HG02885 (cell line): Measurements from ENCODE around the gene ATRIP.
A peak's percentile ranks its signal among the peaks of the same experiment; 100 is the strongest.
"Not testable (repeated sequence)": the region's sequence is repeated elsewhere in the genome, so short reads cannot be mapped to it uniquely, and the experiment has no call there.

Experiments used
- ATAC-seq: cut with Tn5 transposase; IDR thresholded peaks from one replicate; pipeline ENCODE4 v1.9.1; 2021; ENCODE audit warnings: mild to moderate bottlenecking; ENCODE audit not compliant: unreplicated experiment, poor library complexity

Gene ATRIP

DNA sequence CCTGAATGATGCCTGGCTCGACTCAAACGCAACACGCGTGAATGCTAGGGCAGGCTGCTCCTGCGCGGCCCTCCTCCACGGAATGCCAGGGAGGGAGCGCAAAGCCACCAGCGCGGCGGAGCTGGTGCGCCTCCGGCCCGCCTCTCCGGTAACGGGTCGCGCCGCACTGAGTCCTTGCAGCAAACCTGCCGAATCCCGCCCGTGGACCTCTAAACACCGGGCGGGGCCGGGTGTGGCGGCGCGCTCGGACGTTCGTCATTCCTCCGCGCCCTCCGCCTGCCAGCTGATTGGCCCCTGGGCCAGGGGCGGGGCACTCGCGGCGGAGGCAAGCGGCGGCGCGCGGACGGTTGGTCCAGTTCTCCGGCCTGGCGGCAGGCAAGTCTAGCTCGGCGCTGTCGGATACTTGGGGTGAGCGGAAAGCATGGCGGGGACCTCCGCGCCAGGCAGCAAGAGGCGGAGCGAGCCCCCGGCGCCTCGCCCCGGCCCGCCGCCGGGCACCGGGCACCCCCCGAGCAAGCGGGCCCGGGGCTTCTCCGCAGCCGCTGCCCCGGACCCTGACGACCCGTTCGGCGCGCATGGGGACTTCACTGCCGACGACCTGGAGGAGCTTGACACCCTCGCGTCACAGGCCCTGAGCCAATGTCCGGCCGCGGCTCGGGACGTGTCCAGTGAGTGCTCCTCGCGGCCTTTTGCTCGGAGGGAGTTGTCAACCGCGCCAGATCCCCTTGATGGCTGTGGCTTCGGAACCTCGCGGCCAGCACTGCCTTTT, at the start of gene ATRIP:
ATRIP (plus strand) TSS at position 313 of the 769 bp plus-strand sequence; CDS start at position 422, 109 bp downstream.
- peak; percentile 92 for ATAC-seq

DNA sequence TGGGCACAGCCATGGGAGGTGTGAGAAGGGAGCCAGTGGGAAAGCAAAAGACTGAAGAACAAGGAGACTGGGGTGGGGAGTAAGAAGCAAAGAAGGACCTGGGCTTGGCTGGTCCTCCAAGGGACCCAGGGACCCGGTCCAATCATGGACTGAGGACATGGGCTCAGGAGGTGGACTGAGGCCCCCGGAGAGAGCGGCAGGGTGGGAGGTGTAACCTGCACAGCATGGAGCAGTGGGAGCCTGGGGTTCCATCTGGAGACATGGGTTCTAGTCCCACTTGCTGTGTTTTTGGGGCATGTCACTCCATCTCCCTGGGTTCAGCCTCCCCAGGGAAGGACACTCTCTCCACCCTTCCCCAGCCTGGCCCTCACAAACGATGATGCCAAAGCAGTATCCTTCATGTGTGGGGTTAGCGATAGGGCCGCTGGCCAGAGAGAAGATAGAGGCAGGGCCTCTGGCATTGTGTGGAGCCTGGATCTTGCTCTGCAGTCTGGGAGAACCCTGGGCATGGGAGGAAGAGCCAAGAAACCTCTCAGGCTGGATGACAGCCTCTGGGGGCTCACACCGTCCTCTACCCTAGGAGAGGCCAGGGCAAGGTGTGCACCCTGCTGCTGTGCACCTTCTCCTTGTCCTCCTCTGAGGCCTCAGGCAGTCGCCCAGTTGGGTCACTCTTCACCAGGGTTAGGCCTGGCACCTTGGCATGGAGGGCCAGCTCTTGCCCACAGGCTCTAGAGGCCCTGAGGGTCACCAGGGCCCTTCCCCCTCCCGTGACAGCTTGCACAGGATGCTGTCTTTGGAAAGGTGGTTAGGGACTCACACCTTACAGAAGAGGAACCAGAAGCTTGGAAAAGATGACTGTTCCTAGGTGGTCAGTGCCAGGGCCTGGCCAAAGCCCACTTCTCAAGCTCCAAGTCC, 48.5 kb upstream of the ATRIP start:
- no peak for ATAC-seq

DNA sequence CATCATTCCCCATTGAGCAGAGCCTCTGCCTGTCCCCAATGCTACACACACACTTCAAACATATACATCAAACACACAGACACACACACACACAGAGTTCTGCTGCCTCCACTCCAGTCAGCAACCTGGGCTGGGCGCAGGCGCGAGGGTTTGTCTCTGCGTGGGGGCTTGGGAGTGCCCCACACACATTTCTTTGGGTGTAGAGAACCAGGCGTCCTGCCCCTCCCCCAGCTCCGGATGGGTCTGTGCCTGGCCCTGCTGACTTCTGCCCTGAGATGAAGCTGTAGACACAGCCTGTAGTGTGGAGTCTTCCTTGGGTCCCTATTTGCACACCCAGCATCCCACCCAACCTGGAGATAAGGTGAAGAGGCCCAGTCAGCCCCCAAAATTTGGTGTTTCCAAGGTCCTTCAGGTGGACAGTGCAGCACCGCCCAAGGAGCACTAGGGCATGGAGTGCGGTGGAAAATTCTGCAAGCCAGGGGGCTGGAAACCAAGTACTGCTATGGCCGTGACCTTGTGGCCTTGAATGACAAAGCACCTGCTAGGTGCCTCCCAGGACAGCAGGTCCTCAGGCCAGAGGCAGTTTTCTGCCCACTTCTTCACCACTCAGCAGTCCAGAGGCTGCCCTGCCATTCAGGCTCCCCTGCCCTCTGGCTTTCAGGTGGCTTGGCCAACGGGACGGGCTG, 47.7 kb upstream of the ATRIP start:
- no peak for ATAC-seq

DNA sequence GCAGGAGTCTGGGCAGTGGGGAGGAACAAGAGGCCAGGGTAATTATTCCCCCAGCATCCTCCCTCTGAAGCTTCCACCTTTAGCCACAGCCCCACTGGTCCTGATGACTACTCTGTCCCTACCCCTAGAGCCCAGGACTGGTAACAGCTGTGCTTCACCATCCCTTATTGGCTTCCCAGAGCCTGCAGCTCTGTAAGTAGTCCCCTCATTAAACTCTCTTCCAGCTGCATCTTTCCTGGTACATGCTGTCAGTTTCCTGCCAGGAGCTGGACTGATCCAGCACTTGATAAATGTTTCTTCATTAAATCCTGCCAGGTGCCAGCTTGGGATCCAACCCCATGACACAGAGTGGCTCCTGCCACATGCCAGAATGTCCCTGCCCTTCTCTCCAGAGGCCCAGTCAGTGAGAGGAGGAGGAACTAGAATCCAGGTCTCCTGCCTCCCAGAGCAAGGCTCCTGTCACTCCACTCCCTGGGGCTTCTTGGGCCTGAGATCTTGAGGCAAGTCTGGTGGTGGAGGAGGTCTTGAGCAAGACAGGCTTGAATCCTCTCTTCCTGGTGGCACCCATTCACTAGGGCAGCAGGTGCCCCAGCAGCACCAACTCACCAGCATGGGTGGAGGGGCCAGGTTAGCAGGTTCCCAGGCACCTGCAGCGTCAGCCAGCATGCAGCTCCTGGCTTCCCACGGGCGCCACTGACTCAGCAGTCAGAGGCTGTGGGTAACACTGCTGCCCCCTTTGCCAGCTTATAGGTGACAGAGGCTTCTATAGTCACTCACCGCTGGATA, 47.0 kb upstream of the ATRIP start:
- ATAC-seq = no peak

DNA sequence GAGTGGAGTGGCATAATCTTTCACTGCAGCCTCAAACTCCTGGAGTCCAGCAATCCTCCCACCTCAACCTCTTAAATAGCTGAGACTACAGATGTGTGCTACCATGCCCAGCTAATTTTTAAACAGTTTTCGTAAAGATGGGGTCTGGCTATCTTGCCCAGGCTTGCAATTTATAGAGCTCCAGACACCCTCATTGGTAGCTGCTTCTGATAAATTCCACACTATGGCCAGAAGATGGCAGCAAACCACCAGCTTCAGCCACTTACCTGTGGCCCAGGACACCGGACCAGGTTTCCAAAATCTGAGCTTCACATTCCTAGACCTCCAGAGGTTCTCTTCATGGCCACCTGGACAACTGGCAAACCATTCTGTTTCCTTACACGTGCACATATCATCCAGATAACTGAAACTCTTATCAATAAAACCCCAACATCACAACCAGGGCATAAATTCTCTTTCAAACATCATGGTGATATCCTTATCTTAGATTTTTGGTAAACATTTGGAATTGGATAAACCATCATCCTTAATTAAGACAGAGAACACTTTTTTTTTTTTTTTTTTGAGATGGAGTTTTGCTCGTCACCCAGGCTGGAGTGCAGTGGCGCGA, 45.6 kb upstream of the ATRIP start:
- no peak for ATAC-seq

DNA sequence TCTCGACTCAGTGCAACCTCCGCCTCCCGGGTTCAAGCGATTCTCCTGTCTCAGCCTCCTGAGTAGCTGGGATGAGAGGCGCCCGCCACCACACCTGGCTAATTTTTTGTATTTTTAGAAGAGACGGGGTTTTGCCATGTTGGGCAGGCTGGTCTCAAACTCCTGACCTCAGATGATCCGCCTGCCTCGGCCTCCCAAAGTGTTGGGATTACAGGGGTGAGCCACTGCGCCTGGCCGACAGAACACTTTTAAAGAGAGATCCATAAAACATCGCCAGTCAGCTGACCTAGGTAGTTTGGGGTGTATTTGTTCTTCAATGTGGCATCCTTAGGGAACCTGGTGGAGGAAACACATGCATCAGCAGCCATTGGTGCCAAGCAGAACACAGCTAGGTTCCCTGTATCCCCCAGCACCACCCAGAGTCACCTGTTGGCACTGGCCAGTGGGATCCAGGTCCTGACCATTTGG, 45.1 kb upstream of the ATRIP start:
- ATAC-seq = not testable (repeated sequence)

DNA sequence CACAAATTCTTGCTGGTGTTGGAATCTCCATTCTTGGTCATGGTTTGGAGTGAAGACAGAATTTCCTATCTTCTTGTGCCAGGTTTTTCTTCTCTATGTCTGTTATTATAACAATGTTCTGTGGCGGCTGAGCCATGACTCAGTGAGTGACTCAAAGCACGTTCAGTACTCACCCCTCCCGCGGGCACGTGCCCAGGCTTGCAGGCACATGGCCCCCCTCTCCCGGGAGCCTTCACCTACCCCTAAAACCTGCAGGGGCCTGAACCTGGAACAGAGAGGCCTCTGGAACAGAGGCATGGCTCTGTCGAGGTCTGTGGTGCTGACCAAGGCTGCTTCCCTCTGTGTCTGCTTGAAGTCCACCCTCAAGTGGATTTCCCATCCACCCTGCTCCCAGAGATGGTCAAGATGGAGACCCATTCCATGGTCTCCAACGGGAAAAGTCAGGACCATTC, 44.2 kb upstream of the ATRIP start:
- no peak for ATAC-seq

DNA sequence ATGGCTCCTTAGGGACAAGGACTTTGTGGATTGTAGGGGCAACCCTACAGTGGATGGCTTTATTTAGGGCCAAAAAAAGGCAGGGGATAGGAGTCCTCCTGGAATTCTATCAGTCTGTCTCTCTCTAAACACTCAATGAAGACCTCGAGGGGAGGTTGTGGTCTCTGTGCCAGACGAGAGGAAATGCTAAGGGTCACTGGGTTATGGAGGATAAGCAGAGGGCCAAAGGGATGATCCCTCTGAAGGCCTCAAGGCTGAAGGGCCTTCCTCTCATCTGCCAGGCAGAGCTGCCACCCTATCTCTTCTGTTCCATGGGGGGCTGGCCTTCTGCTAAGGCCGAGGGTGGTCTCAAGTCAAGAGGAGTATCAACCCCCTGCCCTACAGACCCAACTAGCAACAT, 43.6 kb upstream of the ATRIP start:
- no peak for ATAC-seq

DNA sequence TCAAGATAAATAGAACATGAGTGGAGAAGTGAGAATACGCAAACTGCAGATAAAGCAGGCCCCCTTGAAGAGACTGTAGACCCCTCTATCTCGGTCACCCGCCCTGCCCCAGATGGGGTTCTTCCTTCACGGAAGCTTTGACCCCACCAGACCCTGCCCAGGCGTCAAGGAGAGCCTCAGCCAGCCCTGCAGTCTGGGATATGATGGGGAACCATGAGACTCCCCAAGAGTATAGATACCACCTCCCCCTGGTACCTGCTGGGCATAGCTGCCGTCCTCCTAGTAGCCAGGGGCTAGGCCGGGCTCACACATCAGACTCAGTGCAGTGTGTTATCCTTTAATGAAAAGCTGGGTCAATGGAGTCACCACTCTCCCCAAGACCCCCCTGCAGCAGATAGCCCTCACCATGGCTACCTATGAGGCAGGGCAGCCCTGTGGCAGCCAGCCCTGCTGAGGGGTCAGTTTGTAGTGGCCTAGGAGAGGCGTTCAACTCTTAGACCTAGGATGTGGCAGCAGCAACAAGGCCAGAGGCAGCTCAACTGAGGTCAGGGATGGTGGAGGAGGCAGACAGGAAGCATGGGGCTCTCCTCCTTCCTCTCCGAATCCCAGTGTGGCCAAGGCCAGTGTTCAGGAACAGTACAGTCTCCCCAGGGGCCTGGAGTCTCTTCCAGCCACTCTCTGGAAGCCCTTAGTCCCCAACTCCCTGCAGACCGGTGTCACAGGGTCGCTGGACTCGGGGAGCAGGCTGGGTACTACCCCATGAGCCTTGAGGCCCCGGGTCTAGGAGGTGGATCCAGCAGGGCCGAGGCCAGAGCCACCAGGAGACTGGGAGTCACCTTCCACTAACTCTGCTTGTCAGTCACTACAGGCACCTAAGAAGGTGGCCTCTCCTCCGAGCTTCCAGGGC, 42.8 kb upstream of the ATRIP start:
- ATAC-seq = no peak

DNA sequence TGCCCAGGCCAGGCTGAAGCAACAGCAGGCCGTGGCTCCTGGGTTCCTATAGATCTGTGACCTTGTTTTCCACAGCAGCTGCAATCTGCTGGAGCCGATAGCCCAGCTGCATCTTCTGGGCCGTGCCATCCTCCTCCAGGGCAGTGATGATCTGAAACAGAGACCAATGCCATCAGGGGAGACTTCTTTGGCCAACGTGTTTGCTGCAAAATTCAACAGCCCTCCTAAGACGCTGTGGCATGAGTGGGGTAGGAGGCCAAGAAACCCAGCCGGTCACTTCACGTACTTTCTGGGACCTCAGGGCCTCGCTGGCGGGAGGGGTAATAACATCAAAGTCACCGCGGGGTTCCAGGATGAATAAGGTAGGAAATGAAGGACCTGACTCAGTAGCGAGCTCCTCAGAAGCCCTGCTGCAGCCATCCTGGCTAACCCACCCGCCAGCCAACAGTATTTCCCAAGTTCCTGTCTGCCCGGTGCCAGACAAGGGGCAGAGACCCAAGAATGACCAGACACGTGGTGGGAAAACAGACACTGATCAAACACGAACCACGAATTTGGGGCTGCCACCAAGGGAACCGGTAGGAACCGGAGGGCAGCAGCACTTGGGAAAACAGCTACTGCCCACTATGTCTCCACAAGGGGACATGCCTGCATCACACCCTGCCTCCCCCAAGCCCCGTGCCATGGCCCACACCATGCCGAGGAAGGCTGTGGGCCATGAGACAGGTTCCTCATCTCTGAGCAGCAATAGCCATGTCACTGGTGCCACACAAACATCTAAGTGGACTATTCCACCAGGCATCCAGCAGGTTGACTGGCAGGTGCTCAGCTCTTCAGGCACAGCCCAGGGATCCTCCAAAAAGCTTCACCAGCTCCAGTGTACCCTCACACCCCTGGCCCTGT, 41.8 kb upstream of the ATRIP start:
- ATAC-seq = no peak

DNA sequence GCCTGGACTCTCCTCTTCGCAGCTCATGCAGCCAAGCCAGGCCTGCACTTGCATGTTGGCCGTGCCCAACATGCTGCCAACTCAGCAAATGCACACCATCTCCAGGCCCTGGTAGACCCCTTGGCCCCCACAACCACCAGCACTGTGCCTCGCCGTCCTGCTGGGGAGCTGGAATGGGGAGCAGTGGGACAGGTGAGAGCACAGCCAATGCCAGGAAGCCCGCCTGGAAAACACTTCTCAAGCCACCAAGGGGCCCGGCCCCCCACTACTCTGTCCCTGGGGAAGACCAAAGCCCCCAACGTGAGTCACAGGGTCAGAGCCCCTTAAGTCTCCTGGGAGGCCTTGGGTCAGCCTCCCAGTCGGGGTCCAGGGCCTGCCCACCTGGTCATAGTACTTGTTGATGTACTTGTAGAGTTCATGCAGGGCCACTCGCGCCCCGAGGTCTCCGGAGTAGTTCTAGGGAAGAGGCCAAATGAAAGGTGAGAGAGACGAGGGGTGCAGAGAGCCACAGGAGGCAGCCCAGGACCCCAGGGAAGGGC, 41.1 kb upstream of the ATRIP start:
- ATAC-seq = no peak

DNA sequence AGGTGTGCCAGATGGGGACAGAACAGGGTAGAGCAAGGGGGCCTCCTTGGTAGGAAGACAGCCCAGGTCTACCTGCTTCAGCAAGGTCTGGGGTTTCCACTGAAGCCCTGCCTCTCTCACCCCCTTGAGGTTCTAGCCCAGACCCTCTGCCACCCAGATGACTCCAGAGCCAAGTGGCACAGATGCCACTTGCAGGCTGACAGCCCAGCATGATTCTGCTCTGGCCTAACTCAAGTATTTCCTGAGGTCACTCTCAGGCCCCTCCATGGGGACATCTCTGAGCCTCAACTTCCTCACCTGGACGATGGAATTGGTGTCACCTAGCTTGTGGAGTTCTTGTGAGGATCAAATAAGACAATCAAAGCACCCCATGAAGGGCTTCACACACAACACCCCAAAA, 40.6 kb upstream of the ATRIP start:
- no peak for ATAC-seq

DNA sequence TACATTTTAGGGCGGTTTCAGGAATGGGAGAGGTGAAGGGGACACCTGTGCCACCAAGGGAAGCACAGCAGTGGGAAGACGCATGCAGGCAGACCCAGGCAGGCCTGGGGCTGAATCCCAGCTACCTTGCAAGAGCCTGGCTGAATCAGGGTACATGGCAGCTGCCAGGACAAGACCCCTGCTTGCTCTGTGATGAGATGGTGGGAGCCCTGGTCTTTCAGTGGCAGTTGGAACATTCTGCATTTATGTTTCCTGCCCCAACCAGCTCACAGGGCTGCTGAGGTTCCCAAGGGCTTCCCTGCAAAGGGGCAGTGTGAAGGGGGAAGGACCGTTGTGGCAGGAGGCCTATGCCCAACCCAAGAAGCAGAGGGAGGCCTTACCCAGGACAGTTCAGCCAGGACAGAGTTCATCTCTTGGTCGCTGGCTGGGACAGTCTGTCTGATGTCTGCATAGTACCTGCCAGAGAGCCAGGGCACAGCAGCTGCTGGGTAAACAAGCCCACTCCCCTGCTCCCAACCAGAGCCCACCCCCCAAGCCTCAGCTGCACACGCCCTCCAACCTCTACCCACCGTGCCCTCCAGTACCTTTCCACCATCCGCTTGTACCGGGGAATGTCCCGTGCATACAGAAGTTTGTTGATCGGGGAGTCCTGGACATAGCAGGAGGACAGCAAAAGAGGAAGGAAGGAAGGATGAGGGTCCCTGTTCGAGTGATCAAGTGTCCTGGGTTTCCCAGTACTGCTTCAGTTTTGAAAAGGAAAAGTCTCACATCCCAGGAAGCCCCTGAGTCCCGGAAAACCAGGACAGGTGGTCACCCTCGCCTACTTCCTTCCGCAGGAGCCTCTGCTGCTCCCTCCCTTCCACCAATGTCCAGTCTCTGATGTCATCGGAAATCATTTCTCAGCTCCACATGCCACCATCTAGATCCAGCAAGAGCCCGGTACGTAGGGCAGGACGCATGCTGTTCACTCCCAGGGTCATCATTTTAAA, 39.8 kb upstream of the ATRIP start:
- ATAC-seq = no peak

DNA sequence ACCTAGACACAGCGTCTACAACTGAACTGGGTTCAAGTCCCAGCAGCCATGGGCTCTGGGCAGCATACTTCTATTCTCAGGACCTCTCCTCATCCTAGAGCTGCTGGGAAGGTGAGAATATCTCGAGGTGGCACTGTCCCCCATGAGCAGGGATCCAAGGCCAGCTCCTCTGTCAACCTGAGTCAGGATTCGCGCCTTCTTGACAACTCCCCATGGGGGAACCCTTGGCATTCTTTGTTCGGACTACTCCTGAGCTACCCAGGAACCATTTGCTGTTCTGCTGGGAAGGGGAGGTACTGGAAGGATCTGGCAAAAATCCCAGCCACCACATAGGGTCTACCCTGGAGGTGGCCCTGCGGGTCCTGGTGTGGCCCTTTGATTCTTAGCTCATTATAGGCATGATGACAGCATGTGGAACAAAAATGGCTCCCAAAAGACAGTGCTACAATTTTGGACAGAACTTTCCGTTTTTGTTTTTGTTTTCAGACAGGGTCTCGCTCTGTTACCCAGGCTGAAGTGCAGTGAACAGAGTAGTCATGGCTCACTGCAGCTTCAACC, 38.9 kb upstream of the ATRIP start:
- no peak for ATAC-seq

DNA sequence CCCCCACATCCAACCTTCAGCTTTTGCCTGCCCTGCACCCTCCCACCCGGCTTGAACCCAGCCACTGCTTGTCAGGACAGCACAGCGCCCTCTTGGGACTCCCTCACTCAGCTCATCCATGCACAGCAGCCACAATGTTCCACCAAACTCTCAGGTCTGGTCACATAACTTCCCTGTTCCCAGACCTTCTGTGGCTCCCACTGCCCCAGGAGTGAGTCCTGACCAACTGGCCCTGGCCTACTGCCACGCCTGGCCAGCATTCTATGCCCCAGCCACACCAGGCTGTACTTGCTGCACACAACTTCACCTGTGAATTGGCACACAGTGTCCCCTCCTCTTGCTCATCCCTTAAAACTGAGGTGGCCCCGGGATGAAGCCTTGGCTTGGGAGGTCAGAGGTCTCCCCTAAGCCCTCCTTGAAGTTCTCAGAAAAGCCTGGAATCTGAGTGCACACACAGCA, 37.7 kb upstream of the ATRIP start:
- ATAC-seq = no peak
